Omental fat pad (tissue), 4 donors: ENCODE data around the gene MUC2. TPM values are rescaled to one million over a fixed set of nuclear protein-coding genes. Genes with fewer than 3 reads are reported as not detected.

ENCODE experiments used
- ATAC-seq: fragments of 150-250 bp; one replicate; pipeline ENCODE4 v1.9.1; 2016; ENCODE audit warnings: mild to moderate bottlenecking, moderate library complexity; ENCODE audit not compliant: low FRiP score
- DNase-seq: peaks from one replicate; pipeline ENCODE4 v3.0.0-alpha.2; 2019; ENCODE audit warnings: low spot score
- CTCF ChIP-seq, 3 donors: fragments of 450-650 bp; IDR thresholded peaks; one replicate each; pipeline ENCODE4 v1.5.1; 2016 to 2017; ENCODE audit warnings: antibody characterized with exemption in 3 of 3, mild to moderate bottlenecking in 3 of 3, moderate library complexity in 2 of 3
- total RNA-seq, 4 donors: library from RNA; depleted of rRNA; stranded (reverse); fragments of >200 nt; gene quantifications; one replicate each; pipeline ENCODE4 v1.1.0, GENCODE V29; 2016

MUC2 gene
- total RNA-seq, 4 donors from 2014 or later, result not detected

DNA sequence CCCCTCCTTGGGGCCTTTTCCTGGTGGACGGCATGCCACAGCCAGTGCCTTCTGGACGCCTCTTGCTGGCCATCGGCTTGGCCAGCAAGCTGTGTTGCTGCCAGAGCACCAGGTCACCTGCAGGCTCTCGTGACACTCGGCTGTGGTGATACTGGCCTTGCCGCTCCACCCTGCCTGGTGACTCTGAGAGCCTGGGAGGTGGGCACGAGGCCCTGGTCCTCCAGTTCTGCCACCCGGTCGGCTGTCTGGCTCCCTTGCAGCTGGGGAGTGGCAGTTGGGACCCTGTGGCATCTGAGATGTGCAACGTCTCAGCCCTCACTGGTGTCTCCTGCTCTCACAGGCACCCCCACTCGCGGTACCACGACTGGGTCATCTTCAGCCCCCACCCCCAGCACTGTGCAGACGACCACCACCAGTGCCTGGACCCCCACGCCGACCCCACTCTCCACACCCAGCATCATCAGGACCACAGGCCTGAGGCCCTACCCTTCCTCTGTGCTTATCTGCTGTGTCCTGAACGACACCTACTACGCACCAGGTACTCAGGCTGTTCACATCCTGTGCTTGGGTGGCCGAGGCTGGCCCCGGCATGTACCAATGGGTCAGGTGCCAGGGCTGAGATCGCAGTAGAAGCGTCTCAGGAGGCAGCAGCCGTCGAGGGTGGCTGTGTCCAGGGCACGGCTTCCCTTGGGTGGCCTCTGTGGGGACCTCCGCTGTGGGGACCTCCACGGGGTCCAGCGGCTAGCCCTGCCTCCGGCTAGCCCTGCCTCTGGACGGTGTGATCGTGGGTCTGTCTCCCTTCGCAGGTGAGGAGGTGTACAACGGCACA lies 26.0 kb downstream of the MUC2 start:
- no peak for ATAC-seq
- no peak for DNase-seq
- no peak for TF ChIP-seq CTCF (IDR thresholded peaks at IDR 0.05)

- ATAC-seq, result no peak
- DNase-seq, result no peak
- TF ChIP-seq CTCF (IDR thresholded peaks at IDR 0.05), result no peak
Measured at GRCh38 chr11:1101318-1102089, 26.8 kb downstream of the MUC2 start.

DNA sequence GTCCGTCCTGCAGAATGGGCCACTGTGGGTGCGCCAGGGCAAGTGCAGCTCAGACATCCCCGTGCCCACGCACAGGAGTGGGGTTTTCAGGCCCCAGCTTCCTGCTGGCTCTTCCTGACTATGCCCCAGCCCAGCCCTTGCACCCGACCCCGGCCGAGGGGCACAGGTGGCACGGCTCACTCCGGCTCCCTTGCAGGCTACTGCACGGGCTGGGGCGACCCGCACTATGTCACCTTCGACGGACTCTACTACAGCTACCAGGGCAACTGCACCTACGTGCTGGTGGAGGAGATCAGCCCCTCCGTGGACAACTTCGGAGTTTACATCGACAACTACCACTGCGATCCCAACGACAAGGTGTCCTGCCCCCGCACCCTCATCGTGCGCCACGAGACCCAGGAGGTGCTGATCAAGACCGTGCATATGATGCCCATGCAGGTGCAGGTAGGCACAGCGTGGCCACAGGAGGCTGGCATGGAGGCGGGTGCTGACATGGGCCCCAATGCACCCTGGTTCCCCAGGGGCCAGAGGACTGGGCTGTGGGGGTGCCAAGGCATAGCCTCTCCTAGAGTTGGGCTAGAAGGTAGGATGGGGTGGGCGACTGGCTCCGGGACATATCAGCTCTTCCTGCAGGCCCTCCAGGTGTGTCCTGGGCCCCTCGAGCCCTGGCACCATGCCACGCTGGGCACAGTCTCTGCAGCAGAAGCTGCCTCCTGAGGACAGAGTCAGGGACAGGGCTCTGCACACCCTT lies 27.7 kb downstream of the MUC2 start:
- no peak for TF ChIP-seq CTCF (IDR thresholded peaks at IDR 0.05)
- no peak for DNase-seq

GRCh38 chr11:1102996-1103395 lies 28.3 kb downstream of the MUC2 start:
- ATAC-seq, result no peak
- no peak for TF ChIP-seq CTCF (IDR thresholded peaks at IDR 0.05)
- no peak for DNase-seq

More for the DNA sequence above, 27.7 kb downstream of the MUC2 start:
- no peak for ATAC-seq

DNA sequence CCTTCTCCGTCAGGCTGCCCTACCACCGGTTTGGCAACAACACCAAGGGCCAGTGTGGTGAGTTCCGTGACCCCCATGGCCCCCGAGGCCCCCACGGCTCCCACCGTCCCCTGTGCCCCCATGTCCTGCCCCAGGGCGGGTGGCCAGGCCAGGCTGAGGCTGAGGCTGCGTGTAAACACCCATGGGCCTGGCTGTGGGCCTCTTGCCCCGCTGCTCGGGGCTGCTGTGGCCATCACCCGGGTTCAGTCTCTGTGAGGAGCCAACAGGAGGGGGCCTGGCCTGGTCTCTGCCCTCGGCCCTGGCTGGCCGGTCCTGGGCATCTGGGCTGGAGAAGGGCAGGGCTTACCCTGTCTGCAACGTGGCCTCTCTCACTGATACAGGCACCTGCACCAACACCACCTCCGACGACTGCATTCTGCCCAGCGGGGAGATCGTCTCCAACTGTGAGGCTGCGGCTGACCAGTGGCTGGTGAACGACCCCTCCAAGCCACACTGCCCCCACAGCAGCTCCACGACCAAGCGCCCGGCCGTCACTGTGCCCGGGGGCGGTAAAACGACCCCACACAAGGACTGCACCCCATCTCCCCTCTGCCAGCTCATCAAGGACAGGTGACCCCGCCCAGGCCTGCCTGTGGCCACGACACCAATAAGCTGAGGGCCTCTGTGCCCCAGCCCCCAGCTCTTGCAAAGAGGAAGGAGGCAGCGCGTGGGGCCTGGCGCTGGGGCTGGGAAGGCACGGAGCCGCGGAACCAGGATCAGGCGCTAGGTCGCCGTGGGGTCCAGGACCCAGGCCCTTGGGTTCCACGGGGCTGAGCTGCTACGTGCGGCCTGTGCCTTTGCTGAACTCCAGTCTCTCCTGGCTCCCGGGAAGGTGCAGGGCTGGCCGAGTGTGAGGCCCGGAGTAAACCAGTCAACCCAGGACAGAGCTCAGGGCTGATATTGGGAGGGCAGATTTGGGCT lies 29.0 kb downstream of the MUC2 start:
- TF ChIP-seq CTCF (IDR thresholded peaks at IDR 0.05), result no peak
- DNase-seq (no peak), ATAC-seq (no peak)
